Bone marrow (tissue), 2 donors: ENCODE measurements around the gene ZDHHC14.

ENCODE experiments used
- DNase-seq, 2 donors: peaks; one replicate each; lab custom pipeline; 2025; lab: John Stamatoyannopoulos, UW

Gene ZDHHC14

DNA sequence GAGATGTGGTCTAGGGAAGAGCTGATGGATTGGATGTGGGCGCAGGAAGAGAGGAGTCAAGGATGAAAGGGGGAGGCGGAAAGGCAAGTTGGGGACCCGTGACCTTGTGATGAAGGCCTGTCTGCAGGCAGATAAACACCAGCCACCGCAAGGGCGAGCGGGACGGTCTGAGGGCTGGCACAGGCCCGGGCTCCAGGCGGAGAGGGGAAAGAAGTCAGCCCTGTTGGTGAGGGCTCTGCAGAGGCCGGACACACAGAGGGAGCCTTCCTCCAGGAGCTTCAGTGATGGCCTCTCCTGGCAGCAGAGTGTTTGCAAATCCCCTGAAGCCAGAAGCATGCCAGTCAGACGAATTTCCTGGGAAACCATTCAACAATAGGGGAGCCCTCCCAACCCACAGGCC lies 112.2 kb downstream of the ZDHHC14 start:
- no peak for DNase-seq

DNA sequence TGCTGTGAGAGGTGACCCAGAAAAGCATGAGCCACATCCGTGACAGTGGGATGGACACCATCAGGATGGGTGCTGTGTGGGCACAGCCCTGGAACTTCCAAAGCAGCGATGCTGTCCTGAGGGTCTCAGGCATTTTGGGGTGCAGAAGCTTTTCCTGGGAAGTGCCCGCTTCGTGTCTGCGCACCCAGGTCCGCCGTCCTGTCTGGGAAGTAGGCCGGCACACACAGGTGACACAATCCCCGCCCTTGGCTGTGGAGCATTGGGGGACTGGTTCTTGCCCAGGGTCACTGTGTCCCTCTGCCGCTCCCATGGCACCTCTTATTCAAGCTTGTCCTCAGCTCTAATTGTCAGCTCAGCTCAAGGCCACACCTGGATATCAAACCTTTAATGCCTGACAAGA lies 112.6 kb downstream of the ZDHHC14 start:
- no peak for DNase-seq

- DNase-seq: no peak
These were observed 113.2 kb downstream of the ZDHHC14 start for GRCh38 chr6:157494132-157494710.

DNA sequence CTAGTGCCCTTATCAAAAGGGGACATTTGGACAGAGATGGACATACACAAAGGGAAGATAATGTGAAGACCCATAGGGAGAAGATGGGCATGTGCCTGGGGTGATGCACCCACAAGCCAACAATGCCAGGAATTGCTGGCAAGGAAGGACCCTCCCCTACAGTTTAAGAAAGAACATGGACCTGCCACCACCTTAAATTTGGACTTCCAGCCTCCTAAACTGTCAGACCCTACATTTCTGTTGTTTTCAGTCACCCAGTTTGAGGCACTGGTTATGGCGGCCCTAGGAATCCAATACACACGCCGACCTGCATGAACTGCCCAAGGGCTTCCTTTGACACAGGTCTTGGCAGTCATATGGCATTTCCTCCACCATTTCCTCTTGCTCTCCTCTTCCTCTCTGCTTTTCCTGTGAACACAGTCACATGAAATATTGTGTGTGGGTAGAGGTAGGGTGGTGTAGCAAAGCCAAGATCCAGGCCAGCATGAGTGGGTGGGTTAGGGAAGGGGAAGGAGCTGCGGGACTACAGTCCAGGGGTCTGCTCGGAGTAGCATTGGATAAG lies 115.6 kb downstream of the ZDHHC14 start:
- no peak for DNase-seq

DNA sequence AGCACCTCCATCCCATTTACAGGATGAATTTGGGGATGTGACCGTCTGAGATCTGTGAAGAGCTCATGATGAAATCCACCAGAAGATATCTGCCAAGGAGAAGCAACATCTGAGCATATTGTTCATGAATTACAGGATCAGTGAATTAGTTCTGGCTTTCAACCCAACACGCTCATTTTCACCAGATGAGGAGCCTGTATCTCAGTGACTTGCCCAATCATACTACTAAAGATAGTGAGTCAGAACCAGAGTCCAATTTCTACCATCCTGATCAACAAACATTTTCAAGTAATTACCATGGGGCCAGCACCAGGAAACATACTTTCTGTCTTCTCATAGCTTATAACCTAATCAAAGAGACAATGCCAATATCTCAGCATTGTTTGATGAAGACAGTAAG lies 116.6 kb downstream of the ZDHHC14 start:
- no peak for DNase-seq

- DNase-seq: no peak
These were observed 117.8 kb downstream of the ZDHHC14 start for GRCh38 chr6:157498817-157499216.

- DNase-seq: no peak
These were observed 119.0 kb downstream of the ZDHHC14 start for GRCh38 chr6:157500022-157500421.

- no peak for DNase-seq
These were observed 122.2 kb downstream of the ZDHHC14 start for GRCh38 chr6:157503018-157503747.

- no peak for DNase-seq
These were observed 125.0 kb downstream of the ZDHHC14 start for GRCh38 chr6:157505912-157506491.

DNA sequence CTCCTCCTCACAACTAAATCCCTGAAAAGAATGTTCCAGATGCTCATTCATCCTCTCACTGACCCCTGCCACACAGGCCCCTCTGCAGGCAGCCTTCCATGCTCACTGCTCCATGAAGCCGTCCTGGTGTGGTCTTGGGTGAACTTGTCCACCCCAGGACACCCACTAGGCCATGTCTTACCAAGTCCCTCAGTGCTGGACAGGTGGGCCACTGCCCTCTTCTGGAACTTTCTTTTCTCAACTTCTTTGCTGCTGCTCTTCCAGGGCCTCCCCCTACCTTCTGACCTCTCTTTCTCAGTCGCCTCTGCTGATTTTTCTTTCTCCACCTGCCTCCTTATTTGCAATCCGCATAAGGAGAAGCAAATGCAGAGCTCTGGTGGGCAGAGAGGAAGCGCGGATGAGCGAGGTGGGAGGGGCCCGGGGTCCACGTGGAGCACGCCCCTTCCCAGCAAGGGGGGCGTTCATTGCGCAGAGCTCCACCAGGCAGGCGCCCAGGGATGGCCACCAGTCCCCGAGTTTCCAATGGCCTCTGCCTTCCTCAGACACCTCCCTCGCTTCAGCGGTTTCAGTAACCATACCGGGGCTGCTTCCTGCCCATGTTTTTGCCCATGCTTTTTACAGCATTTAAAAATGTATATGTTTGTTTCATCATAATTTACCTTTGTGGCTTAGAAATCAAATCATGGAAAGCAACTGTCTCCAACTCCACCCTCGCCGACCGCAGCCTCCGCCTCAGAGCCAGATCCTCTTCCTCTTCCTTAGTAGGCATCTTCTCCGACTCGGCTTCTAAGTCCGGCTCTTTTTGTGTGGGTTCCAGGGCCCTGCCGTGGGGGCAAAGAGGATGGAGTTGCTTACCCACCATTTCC lies 129.6 kb downstream of the ZDHHC14 start:
- DNase-seq: no peak

DNA sequence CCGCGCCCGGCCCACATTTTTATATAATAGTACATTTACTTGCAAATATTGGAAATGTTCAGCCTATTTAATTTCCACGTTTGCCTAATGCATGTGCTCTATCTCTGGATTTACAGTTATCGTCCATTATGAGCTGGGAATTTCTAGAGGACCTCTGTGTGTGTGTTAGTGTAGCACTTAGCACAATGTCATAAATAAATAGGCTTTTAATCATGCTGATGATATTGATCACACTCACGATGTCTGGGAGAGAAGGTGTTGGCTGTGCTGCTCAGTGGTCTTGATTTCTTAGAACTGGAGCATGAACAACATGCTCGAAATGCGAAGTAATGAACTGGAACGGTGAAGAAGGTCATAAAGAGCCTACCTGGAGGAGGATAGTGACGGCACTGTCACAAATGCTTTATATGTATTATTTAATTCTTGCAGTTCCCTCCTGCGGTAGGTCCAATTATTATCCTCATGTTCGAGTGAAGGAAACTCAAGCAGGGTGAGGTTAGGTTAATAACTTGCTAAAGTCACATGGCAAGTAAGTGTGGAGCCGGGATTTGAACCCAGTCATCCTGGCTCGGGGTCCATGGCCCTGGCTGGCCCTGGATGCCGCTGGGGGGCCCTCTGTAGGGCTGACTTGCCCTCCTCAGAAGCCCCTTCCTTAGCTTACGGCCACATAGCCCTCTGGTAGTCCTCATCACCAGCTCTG lies 130.8 kb downstream of the ZDHHC14 start:
- no peak for DNase-seq

DNA sequence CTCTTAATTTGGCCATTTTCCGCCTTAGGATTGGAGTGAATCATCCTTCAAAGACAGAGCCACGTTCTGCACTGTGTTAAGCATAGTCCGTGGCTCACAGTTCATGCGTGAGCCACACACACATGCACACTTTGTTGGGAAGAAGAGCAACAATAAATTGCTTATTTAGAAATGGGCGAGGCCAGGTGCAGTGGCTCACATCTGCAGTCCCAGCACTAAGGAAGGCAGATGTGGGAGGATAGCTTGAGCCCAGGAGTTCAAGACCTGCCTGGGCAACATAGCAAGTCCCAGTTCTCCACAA lies 131.3 kb downstream of the ZDHHC14 start:
- no peak for DNase-seq

GRCh38 chr6:157513004-157513603 lies 132.1 kb downstream of the ZDHHC14 start:
- no peak for DNase-seq

DNA sequence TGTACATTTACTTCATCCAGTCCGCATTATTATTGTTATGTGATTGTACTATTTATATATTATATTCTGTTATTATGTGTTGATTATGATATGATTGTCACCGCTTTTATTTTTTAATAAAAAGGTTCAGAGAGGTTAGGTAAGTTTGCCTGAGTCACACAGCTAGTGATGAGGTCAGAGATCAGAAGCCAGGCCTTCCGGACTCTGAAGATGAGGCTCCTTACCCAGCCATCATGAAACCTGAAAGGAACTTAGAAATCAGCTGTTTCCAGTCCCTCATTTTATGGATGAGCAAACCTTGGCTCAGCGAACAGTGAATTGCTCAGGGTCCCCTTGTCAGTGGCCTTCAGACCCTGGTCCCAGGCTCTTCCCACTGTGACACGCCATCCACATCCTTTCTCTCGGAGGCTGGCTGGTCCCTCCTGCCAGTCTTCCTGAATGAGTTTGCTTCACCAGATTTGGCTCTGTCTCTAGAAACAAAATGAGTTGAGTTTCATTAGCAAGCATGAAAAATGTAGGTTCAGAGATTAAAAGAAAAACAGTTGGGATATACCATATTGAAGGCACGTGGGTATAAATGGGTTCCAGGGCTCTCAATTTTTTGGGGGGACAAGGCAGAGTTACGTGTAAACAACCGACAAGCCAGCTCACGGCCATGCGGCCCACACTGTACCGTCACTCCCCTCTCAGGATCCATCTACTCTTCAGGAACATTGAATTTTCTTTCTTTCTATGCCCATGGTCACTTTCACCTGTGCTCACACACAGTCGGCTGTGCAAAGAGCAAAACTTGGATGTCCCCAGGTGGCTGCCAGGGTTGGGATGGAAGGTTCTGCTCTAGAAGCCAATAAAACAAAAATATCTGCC lies 132.9 kb downstream of the ZDHHC14 start:
- DNase-seq: no peak

- DNase-seq: peak in 1 of 2 donors; percentile 93
These were observed 133.9 kb downstream of the ZDHHC14 start for GRCh38 chr6:157514659-157515496.

GRCh38 chr6:157516319-157517026 lies 135.5 kb downstream of the ZDHHC14 start:
- DNase-seq: no peak

DNA sequence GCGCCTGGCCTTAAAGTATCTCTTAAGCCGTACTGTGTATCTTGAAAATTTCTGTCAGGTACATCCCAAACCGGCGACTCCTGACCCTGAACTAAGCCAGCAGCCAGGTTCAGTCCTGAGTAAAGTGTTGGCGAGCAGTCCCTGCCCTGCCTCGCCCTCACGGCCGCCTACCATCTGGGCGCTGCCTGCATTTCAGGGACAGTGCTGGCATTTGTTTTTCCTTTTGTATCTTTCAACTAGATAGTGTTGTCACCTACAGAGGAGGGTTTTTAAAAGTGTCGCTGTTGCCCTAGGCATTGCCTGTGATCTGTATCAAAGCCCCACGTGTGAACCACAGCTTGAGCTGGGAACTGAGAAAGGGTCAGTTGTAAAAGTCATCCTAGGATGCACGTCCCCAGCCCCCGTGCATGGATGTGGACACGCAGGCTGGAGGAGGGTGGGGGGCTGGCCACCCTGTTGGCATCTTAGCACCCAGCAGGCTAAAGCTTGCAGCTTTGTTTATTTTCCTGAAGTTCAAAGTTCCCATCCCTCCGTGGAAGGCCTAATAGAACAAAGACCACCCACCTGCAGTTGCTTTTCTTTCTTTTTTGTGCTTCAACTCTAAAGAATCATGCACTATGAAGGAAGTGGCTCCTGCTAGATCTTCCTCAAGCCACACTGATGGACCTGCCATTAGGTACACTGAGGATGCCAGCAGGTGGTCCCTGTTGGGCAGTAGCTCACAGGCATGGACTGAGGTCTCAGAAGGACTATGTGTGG lies 136.8 kb downstream of the ZDHHC14 start:
- DNase-seq: no peak
